ENCODE results near the gene NR3C1. TPM values are rescaled to one million over a fixed set of nuclear protein-coding genes. Genes with fewer than 3 reads are reported as not detected.

Gene NR3C1
- total and polyA plus RNA-seq, 2 of the 4 experiments (the other 2 are of a cell fraction) = 13.7 to 77.4 TPM

GRCh38 chr5:143318270-143318669 is 85.2 kb downstream of the NR3C1 start:
- BruUV-seq (replicated peaks) = no TSS peak
- dilution Hi-C loops (cut with HindIII; ENCODE audit: low sequenced_read_pairs, unreplicated experiment) (no loop called here), intact Hi-C loops (cut with micrococcal nuclease) (no loop called here), in situ Hi-C loops (cut with MboI; ENCODE audit: low sequenced_read_pairs) (no loop called here)
- no peak overlapping the region for H3K4me3 ChIP-seq (ENCODE audit: insufficient read depth, low read depth, low read length)
- peaks cover 13% of the 10 kb centered on the region for H3K4me1 ChIP-seq (ENCODE audit: control insufficient read depth, insufficient read depth, low read length)
- ChIA-PET CTCF (no interaction called here), POLR2A (ENCODE audit: unreplicated experiment) (no interaction called here)
- no peak overlapping the region for H2BK15ac ChIP-seq (ENCODE audit: low read depth, low read length)
- no peak overlapping the region for H4K8ac ChIP-seq (ENCODE audit: low read depth in 2 of 2, low read length in 2 of 2)
- no peak for TF ChIP-seq BHLHE40 (IDR thresholded peaks at IDR 0.05; ENCODE audit: low read depth, low read length)
- no peak for TF ChIP-seq FOS (IDR thresholded peaks at IDR 0.05; ENCODE audit: low read depth, low read length)
- no peak for TF ChIP-seq POLR2A (IDR thresholded peaks at IDR 0.05; ENCODE audit: low read depth, low read length)
- TF ChIP-seq MXI1 (IDR thresholded peaks at IDR 0.05; ENCODE audit: borderline replicate concordance, low read depth, low read length) = no peak
- TF ChIP-seq MAZ (IDR thresholded peaks at IDR 0.05; ENCODE audit: borderline replicate concordance, low read depth, low read length) = no peak
- no peak for TF ChIP-seq ELK1 (IDR thresholded peaks at IDR 0.05; ENCODE audit: borderline replicate concordance, low read depth, low read length)
- TF ChIP-seq SMC3 (IDR thresholded peaks at IDR 0.05; ENCODE audit: low read depth, low read length) = no peak
- no peak for TF ChIP-seq RAD21 (IDR thresholded peaks at IDR 0.05; ENCODE audit: low read length)
- no peak for TF ChIP-seq RCOR1 (IDR thresholded peaks at IDR 0.05; ENCODE audit: insufficient replicate concordance, low read length)
- no peak for TF ChIP-seq USF2 (IDR thresholded peaks at IDR 0.05; ENCODE audit: low read depth, low read length)
- no peak for TF ChIP-seq NFE2L2 (IDR thresholded peaks at IDR 0.05; ENCODE audit: low read depth, low read length)
- TF ChIP-seq CTCF (conservative IDR thresholded peaks at IDR 0.05; ENCODE audit: low read depth, low read length) = no peak
- TF ChIP-seq MAFK (IDR thresholded peaks at IDR 0.05; ENCODE audit: low read depth, low read length) = no peak
- no peak for TF ChIP-seq CEBPB (IDR thresholded peaks at IDR 0.05; ENCODE audit: low read depth, low read length)
- no peak for TF ChIP-seq CHD1 (IDR thresholded peaks at IDR 0.05; ENCODE audit: low read depth, low read length)
- TF ChIP-seq RFX5 (IDR thresholded peaks at IDR 0.05; ENCODE audit: low read depth, low read length) = no peak
- peaks cover 17% of the 10 kb centered on the region; the same call in 1 of the 2 replicates for H4K20me1 ChIP-seq (ENCODE audit: insufficient read depth, low read length)
- H3K4ac ChIP-seq (ENCODE audit: low read depth, low read length) = no peak overlapping the region
- no peak overlapping the region for H3K27ac ChIP-seq (ENCODE audit: insufficient read depth, low read length)
- H4K91ac ChIP-seq (ENCODE audit: insufficient read depth, low read depth, low read length) = no peak overlapping the region
- no peak overlapping the region for H2AK5ac ChIP-seq (ENCODE audit: low read depth, low read length)
- DNase-seq (no peak), ATAC-seq (ENCODE audit: low read depth) (no peak)
- no peak overlapping the region for H3K14ac ChIP-seq (replicated peaks; ENCODE audit: low read depth, low read length)
- H3K18ac ChIP-seq (ENCODE audit: low read depth, low read length) = no peak overlapping the region
- no peak overlapping the region for H3K4me2 ChIP-seq (ENCODE audit: low read depth, low read length)
- H3K9me1 ChIP-seq (ENCODE audit: insufficient read depth, low read length) = peaks cover 3% of the 10 kb centered on the region; the same call in 1 of the 2 replicates
- no peaks in the 10 kb centered on the region for H3K36me3 ChIP-seq (ENCODE audit: control insufficient read depth, insufficient read depth, low read length)
- H2BK5ac ChIP-seq (ENCODE audit: low read depth, low read length, poor library complexity, severe bottlenecking) = no peak overlapping the region
- no CpG with 5 or more reads among the region's 1 CpG for WGBS, 2 experiments (ENCODE audit: extremely low coverage in 2 of 2, insufficient read length in 1 of 2)
- no peak overlapping the region for H2AFZ ChIP-seq (replicated peaks; ENCODE audit: low read length, poor library complexity)
- H2BK120ac ChIP-seq (ENCODE audit: low read depth, low read length) = no peak overlapping the region
- no peaks in the 10 kb centered on the region for H3K27me3 ChIP-seq (ENCODE audit: control insufficient read depth, insufficient read depth, low read length)
- peaks cover 32 to 74% of the 10 kb centered on the region in 2 experiments for H3K79me1 ChIP-seq (ENCODE audit: low read depth in 1 of 2, low read length in 2 of 2)
- no peak overlapping the region for H3K9ac ChIP-seq (ENCODE audit: low read depth, low read length)
- H3K9me3 ChIP-seq (ENCODE audit: control insufficient read depth, insufficient read depth, low read length) = no peaks in the 10 kb centered on the region
- no peak overlapping the region for H3K23ac ChIP-seq (ENCODE audit: low read depth, low read length)
- H2BK20ac ChIP-seq (ENCODE audit: low read depth, low read length) = no peak overlapping the region
- no peak overlapping the region for H2AK9ac ChIP-seq (replicated peaks; ENCODE audit: low read depth, low read length, poor library complexity)
- no peak overlapping the region for H3K56ac ChIP-seq (ENCODE audit: extremely low read depth, insufficient read depth, low read length)
- H4K5ac ChIP-seq (ENCODE audit: low read depth, low read length) = no peak overlapping the region
